Testis (tissue), 2 donors: Measurements from ENCODE around the gene CLDN2.

Experiments
- POLR2A ChIP-seq: fragments of 450-650 bp; IDR thresholded peaks from one replicate; pipeline ENCODE4 v1.6.1; 2017; ENCODE audit warnings: antibody characterized with exemption, mild to moderate bottlenecking, moderate library complexity
- TF ChIP-seq, protein P1 (sequence below), 3 experiments: fragments of 450-650 bp in 2 of 3; fragments of 200-600 bp in 1 of 3; sonication (generic) in 1 of 3; IDR thresholded peaks; one replicate each; pipeline ENCODE4 v1.5.1; 2016 to 2019; ENCODE audit warnings: antibody characterized with exemption in 3 of 3, mild to moderate bottlenecking in 2 of 3, moderate library complexity in 1 of 3

DNA sequence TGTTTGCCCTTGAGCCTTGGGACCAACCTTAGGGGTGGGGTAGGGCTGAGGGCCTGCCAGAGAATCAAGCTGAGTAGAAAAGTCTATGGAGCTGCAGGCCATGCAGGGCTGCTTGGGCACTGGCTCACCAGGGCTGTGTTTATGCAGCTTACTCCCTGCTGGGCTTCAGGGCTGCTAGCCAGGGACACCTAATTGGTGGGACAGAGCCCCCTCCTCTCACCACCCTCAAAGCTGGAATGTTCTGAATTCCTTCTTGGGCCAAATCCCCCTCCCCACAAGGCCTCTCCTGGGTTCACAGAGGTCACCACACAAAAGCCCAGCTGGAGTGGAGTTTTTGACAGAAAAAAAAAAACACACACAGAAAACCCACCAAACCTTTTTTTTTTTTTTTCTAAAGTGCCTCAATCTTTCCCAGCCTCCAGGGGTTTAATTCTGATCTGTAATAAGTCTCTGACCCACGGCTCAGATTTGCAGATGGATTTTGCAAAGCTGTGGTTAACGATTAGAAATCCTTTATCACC lies at the start of gene CLDN2:
- TF ChIP-seq, protein P1, sequence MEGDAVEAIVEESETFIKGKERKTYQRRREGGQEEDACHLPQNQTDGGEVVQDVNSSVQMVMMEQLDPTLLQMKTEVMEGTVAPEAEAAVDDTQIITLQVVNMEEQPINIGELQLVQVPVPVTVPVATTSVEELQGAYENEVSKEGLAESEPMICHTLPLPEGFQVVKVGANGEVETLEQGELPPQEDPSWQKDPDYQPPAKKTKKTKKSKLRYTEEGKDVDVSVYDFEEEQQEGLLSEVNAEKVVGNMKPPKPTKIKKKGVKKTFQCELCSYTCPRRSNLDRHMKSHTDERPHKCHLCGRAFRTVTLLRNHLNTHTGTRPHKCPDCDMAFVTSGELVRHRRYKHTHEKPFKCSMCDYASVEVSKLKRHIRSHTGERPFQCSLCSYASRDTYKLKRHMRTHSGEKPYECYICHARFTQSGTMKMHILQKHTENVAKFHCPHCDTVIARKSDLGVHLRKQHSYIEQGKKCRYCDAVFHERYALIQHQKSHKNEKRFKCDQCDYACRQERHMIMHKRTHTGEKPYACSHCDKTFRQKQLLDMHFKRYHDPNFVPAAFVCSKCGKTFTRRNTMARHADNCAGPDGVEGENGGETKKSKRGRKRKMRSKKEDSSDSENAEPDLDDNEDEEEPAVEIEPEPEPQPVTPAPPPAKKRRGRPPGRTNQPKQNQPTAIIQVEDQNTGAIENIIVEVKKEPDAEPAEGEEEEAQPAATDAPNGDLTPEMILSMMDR (IDR thresholded peaks at IDR 0.05), result no peak
- TF ChIP-seq POLR2A, result no peak
